Measurements from ENCODE around the gene ACYP2.
A peak's percentile ranks its signal among the peaks of the same experiment; 100 is the strongest.

DNA sequence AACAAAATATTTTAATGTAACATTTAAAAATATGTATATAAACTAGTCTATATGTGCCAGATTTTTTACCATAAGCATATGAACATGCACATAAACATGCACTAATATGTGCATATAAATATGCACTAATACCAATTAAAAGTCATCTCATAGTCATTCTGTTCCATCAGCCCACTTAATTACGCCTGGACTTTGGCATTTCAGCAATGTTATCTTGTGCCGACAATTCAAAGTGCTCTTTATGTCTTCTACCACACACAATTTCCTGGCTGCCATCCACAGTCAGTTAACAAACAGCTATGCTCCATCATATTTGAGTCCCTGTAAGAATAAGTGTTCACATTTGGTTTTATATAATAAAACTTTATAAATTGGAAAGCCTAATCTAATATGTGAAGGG, 233.2 kb downstream of the ACYP2 start:
- TF ChIP-seq, protein P1, sequence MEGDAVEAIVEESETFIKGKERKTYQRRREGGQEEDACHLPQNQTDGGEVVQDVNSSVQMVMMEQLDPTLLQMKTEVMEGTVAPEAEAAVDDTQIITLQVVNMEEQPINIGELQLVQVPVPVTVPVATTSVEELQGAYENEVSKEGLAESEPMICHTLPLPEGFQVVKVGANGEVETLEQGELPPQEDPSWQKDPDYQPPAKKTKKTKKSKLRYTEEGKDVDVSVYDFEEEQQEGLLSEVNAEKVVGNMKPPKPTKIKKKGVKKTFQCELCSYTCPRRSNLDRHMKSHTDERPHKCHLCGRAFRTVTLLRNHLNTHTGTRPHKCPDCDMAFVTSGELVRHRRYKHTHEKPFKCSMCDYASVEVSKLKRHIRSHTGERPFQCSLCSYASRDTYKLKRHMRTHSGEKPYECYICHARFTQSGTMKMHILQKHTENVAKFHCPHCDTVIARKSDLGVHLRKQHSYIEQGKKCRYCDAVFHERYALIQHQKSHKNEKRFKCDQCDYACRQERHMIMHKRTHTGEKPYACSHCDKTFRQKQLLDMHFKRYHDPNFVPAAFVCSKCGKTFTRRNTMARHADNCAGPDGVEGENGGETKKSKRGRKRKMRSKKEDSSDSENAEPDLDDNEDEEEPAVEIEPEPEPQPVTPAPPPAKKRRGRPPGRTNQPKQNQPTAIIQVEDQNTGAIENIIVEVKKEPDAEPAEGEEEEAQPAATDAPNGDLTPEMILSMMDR (IDR thresholded peaks at IDR 0.05): no peak
- peak in 1 of 2 donors; percentile 56 for TF ChIP-seq EP300 (IDR thresholded peaks at IDR 0.05)
